GM15510 (cell line): Measurements from ENCODE around the gene RPUSD1.

ENCODE experiments used
- POLR2A ChIP-seq: IDR thresholded peaks from 3 replicates; pipeline ENCODE4 v1.6.1; 2011; ENCODE audit warnings: borderline replicate concordance; ENCODE audit not compliant: insufficient read length; ENCODE audit errors: extremely low read depth

The RPUSD1 gene

GRCh38 chr16:804193-805048 is 16.2 kb upstream of the RPUSD1 start:
- no peak for TF ChIP-seq POLR2A

GRCh38 chr16:803754-804080 is 15.5 kb upstream of the RPUSD1 start:
- TF ChIP-seq POLR2A = no peak

- TF ChIP-seq POLR2A = no peak
Observed at GRCh38 chr16:802914-803753, 15.0 kb upstream of the RPUSD1 start.

GRCh38 chr16:802461-802860 is 14.3 kb upstream of the RPUSD1 start:
- no peak for TF ChIP-seq POLR2A

GRCh38 chr16:801584-802363 is 13.6 kb upstream of the RPUSD1 start:
- no peak for TF ChIP-seq POLR2A

- TF ChIP-seq POLR2A = no peak
Observed at GRCh38 chr16:800834-801511, 12.8 kb upstream of the RPUSD1 start.

GRCh38 chr16:799948-800833 is 12.0 kb upstream of the RPUSD1 start, which contains the start of gene GNG13:
TSS of gene GNG13 (minus strand) at chr16:800734. CDS start at chr16:799077, 1,657 bp downstream.
- no peak for TF ChIP-seq POLR2A

GRCh38 chr16:799111-799947 is 11.1 kb upstream of the RPUSD1 start:
- TF ChIP-seq POLR2A = no peak

- no peak for TF ChIP-seq POLR2A
Observed at GRCh38 chr16:798666-799065, 10.5 kb upstream of the RPUSD1 start.

- TF ChIP-seq POLR2A = no peak
Observed at GRCh38 chr16:797686-798085, 9.5 kb upstream of the RPUSD1 start.

GRCh38 chr16:797120-797420 is 8.9 kb upstream of the RPUSD1 start:
- TF ChIP-seq POLR2A = no peak

- no peak for TF ChIP-seq POLR2A
Observed at GRCh38 chr16:796296-797119, 8.3 kb upstream of the RPUSD1 start.

- TF ChIP-seq POLR2A = no peak
Observed at GRCh38 chr16:795580-796229, 7.5 kb upstream of the RPUSD1 start.
